SK-N-SH treated with all-trans-retinoic acid at 6 μM for 48 hours (cell line): ENCODE measurements around the gene BMF.
"Not testable (repeated sequence)": the region's sequence is repeated elsewhere in the genome, so short reads cannot be mapped to it uniquely, and the experiment has no call there.

Experiments
- ARNTL ChIP-seq: fragments of 450-650 bp; formaldehyde crosslinking; IDR thresholded peaks from 2 replicates; pipeline ENCODE4 v1.5.0; 2020; ENCODE audit warnings: low read depth, mild to moderate bottlenecking, moderate library complexity, borderline replicate concordance
- BACH2 ChIP-seq: fragments of 250-450 bp; sonication (Bioruptor Pico); IDR thresholded peaks from 2 replicates; pipeline ENCODE4 v1.9.0; 2021; ENCODE audit warnings: mild to moderate bottlenecking, borderline replicate concordance
- CSDC2 ChIP-seq: fragments of 250-450 bp; sonication (Bioruptor Pico); IDR thresholded peaks from 2 replicates; pipeline ENCODE4 v1.5.0; 2020; ENCODE audit warnings: mild to moderate bottlenecking, moderate library complexity
- ESRRG ChIP-seq: fragments of 250-450 bp; sonication (Bioruptor Pico); IDR thresholded peaks from 2 replicates; pipeline ENCODE4 v1.6.1; 2021; ENCODE audit warnings: mild to moderate bottlenecking
- PPARA ChIP-seq: fragments of 250-450 bp; sonication (Bioruptor Pico); IDR thresholded peaks from 2 replicates; pipeline ENCODE4 v1.5.0; 2020; ENCODE audit warnings: mild to moderate bottlenecking, borderline replicate concordance
- SNAI2 ChIP-seq: fragments of 250-450 bp; sonication (Bioruptor Pico); IDR thresholded peaks from 2 replicates; pipeline ENCODE4 v1.5.0; 2020; ENCODE audit warnings: mild to moderate bottlenecking, moderate library complexity
- TOX ChIP-seq: fragments of 250-450 bp; sonication (Bioruptor Pico); IDR thresholded peaks from 2 replicates; pipeline ENCODE4 v1.8.0; 2021; ENCODE audit warnings: mild to moderate bottlenecking, moderate library complexity, borderline replicate concordance
- ZFP30 ChIP-seq: fragments of 450-650 bp; formaldehyde crosslinking; IDR thresholded peaks from 2 replicates; pipeline ENCODE4 v1.5.0; 2022; ENCODE audit warnings: mild to moderate bottlenecking, moderate library complexity
- ZNF565 ChIP-seq: fragments of 450-650 bp; formaldehyde crosslinking; conservative IDR thresholded peaks from 2 replicates; pipeline ENCODE4 v1.5.0; 2020; ENCODE audit warnings: low read depth, mild to moderate bottlenecking, moderate library complexity
- ZNF70 ChIP-seq: fragments of 450-650 bp; formaldehyde crosslinking; IDR thresholded peaks from 2 replicates; pipeline ENCODE4 v1.5.0; 2020; ENCODE audit warnings: mild to moderate bottlenecking, moderate library complexity
- ZNF8 ChIP-seq: fragments of 450-650 bp; formaldehyde crosslinking; IDR thresholded peaks from 2 replicates; pipeline ENCODE4 v1.5.0; 2020; ENCODE audit warnings: mild to moderate bottlenecking, moderate library complexity
- TF ChIP-seq, protein P1 (sequence below): fragments of 250-450 bp; sonication (Bioruptor Pico); IDR thresholded peaks from 2 replicates; pipeline ENCODE4 v1.8.0; 2020; ENCODE audit warnings: mild to moderate bottlenecking, moderate library complexity, borderline replicate concordance
- TF ChIP-seq, protein P2 (sequence below): fragments of 250-450 bp; sonication (Bioruptor Pico); IDR thresholded peaks from 2 replicates; pipeline ENCODE4 v1.5.0; 2020; ENCODE audit warnings: mild to moderate bottlenecking, moderate library complexity
- TF ChIP-seq, protein P3 (sequence below): fragments of 250-450 bp; sonication (Bioruptor Pico); IDR thresholded peaks from 2 replicates; pipeline ENCODE4 v1.8.0; 2021; ENCODE audit warnings: low read depth, mild to moderate bottlenecking, moderate library complexity, borderline replicate concordance

DNA sequence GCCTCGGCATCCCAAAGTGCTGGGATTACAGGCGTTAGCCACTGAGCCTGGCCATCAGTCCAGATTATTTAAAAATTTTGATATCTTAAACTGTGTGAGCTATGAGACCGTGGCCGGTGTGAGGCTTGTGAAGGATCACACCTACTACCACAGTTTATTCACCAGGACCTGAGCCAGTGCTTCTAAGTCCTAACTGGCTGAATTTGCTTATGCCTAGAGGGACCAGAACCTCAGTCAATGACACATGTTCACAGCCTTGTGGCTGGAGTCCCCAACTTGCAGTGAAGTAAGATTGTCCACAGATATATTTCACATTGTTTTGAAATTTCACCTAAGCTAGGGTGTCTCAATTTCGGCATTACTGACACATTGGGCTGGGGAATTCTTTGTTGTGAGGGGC is 15.2 kb upstream of the BMF start:
- TF ChIP-seq, protein P1, sequence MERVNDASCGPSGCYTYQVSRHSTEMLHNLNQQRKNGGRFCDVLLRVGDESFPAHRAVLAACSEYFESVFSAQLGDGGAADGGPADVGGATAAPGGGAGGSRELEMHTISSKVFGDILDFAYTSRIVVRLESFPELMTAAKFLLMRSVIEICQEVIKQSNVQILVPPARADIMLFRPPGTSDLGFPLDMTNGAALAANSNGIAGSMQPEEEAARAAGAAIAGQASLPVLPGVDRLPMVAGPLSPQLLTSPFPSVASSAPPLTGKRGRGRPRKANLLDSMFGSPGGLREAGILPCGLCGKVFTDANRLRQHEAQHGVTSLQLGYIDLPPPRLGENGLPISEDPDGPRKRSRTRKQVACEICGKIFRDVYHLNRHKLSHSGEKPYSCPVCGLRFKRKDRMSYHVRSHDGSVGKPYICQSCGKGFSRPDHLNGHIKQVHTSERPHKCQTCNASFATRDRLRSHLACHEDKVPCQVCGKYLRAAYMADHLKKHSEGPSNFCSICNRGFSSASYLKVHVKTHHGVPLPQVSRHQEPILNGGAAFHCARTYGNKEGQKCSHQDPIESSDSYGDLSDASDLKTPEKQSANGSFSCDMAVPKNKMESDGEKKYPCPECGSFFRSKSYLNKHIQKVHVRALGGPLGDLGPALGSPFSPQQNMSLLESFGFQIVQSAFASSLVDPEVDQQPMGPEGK (CRISPR knock-in tag): not testable (repeated sequence)
- TF ChIP-seq ARNTL, ESRRG, ZNF70, SNAI2, ZNF565, ZFP30, ZNF8, BACH2, CSDC2, PPARA, TOX (CRISPR knock-in tag): not testable (repeated sequence)
- TF ChIP-seq, protein P2, sequence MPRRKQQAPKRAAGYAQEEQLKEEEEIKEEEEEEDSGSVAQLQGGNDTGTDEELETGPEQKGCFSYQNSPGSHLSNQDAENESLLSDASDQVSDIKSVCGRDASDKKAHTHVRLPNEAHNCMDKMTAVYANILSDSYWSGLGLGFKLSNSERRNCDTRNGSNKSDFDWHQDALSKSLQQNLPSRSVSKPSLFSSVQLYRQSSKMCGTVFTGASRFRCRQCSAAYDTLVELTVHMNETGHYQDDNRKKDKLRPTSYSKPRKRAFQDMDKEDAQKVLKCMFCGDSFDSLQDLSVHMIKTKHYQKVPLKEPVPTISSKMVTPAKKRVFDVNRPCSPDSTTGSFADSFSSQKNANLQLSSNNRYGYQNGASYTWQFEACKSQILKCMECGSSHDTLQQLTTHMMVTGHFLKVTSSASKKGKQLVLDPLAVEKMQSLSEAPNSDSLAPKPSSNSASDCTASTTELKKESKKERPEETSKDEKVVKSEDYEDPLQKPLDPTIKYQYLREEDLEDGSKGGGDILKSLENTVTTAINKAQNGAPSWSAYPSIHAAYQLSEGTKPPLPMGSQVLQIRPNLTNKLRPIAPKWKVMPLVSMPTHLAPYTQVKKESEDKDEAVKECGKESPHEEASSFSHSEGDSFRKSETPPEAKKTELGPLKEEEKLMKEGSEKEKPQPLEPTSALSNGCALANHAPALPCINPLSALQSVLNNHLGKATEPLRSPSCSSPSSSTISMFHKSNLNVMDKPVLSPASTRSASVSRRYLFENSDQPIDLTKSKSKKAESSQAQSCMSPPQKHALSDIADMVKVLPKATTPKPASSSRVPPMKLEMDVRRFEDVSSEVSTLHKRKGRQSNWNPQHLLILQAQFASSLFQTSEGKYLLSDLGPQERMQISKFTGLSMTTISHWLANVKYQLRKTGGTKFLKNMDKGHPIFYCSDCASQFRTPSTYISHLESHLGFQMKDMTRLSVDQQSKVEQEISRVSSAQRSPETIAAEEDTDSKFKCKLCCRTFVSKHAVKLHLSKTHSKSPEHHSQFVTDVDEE (CRISPR knock-in tag): not testable (repeated sequence)
- TF ChIP-seq, protein P3, sequence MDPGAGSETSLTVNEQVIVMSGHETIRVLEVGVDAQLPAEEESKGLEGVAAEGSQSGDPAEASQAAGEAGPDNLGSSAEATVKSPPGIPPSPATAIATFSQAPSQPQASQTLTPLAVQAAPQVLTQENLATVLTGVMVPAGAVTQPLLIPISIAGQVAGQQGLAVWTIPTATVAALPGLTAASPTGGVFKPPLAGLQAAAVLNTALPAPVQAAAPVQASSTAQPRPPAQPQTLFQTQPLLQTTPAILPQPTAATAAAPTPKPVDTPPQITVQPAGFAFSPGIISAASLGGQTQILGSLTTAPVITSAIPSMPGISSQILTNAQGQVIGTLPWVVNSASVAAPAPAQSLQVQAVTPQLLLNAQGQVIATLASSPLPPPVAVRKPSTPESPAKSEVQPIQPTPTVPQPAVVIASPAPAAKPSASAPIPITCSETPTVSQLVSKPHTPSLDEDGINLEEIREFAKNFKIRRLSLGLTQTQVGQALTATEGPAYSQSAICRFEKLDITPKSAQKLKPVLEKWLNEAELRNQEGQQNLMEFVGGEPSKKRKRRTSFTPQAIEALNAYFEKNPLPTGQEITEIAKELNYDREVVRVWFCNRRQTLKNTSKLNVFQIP (CRISPR knock-in tag): not testable (repeated sequence)
